Gastrocnemius medialis (tissue), 4 donors: Measurements from ENCODE around the gene ZFYVE28.

Experiments used
- POLR2A ChIP-seq, 2 donors: fragments of 450-650 bp; IDR thresholded peaks; one replicate each; pipeline ENCODE4 v1.6.1; 2017; ENCODE audit warnings: antibody characterized with exemption in 2 of 2, mild to moderate bottlenecking in 2 of 2, moderate library complexity in 2 of 2
- TF ChIP-seq, protein P1 (sequence below), 5 experiments: fragments of 450-650 bp in 3 of 5; fragments of 200-600 bp in 2 of 5; sonication (generic) in 2 of 5; IDR thresholded peaks in 4 of 5; conservative IDR thresholded peaks in 1 of 5; 1 replicate in 4 of 5; 2 replicates in 1 of 5; pipeline ENCODE4 v1.5.1; 2016 to 2019; ENCODE audit warnings: antibody characterized with exemption in 5 of 5, mild to moderate bottlenecking in 3 of 5, moderate library complexity in 3 of 5

GRCh38 chr4:2426069-2426397 is 7.6 kb upstream of the ZFYVE28 start:
- TF ChIP-seq, protein P1, sequence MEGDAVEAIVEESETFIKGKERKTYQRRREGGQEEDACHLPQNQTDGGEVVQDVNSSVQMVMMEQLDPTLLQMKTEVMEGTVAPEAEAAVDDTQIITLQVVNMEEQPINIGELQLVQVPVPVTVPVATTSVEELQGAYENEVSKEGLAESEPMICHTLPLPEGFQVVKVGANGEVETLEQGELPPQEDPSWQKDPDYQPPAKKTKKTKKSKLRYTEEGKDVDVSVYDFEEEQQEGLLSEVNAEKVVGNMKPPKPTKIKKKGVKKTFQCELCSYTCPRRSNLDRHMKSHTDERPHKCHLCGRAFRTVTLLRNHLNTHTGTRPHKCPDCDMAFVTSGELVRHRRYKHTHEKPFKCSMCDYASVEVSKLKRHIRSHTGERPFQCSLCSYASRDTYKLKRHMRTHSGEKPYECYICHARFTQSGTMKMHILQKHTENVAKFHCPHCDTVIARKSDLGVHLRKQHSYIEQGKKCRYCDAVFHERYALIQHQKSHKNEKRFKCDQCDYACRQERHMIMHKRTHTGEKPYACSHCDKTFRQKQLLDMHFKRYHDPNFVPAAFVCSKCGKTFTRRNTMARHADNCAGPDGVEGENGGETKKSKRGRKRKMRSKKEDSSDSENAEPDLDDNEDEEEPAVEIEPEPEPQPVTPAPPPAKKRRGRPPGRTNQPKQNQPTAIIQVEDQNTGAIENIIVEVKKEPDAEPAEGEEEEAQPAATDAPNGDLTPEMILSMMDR (IDR thresholded peaks at IDR 0.05 in 4 of 5, conservative IDR thresholded peaks at IDR 0.05 in 1 of 5), result no peak
- no peak for TF ChIP-seq POLR2A (IDR thresholded peaks at IDR 0.05)
